ENCODE data around the gene ZNF580. TPM values are rescaled to one million over a fixed set of nuclear protein-coding genes. Genes with fewer than 3 reads are reported as not detected.

Gene ZNF580
- total and polyA plus RNA-seq, 2 of the 13 experiments (the other 11 are each of a cell fraction or from before 2014, with no cell fraction given): 4.4 to 6.0 TPM

- no peak overlapping the region for H3K4me3 ChIP-seq (replicated peaks in 1 of 3; ENCODE audit: insufficient read depth in 1 of 3, low read depth in 2 of 3, low read length in 3 of 3)
- no peaks in the 10 kb centered on the region for H3K27me3 ChIP-seq (ENCODE audit: control insufficient read depth in 1 of 2, insufficient read depth in 2 of 2, low read length in 2 of 2)
- intact Hi-C loops (cut with micrococcal nuclease; ENCODE audit: unreplicated experiment): no loop called here
- no peak overlapping the region for H2AFZ ChIP-seq (ENCODE audit: low read length)
- in situ Hi-C loops (cut with HindIII; ENCODE audit: extremely low pct_ligation_motif_present, low pct_unique_long_range_greater_than_20kb): no loop called here
- no peak for TF ChIP-seq ESRRA (CRISPR knock-in tag; IDR thresholded peaks at IDR 0.05; ENCODE audit: low read depth)
- no peak for TF ChIP-seq ZNF788 (CRISPR knock-in tag; IDR thresholded peaks at IDR 0.05; ENCODE audit: borderline replicate concordance)
- no peak for TF ChIP-seq NR3C1 (CRISPR knock-in tag; IDR thresholded peaks at IDR 0.05)
- no peak for TF ChIP-seq ATM (IDR thresholded peaks at IDR 0.05; ENCODE audit: borderline replicate concordance)
- no peak for TF ChIP-seq U2AF1 (optimal IDR thresholded peaks at IDR 0.05; ENCODE audit: low read depth, low read length)
- TF ChIP-seq GABPB1 (CRISPR knock-in tag; IDR thresholded peaks at IDR 0.05): no peak
- H3K79me2 ChIP-seq (ENCODE audit: insufficient read depth, low read length): no peaks in the 10 kb centered on the region
- no peaks in the 10 kb centered on the region for H3K9me3 ChIP-seq (ENCODE audit: low read length)
- CTCF ChIA-PET (ENCODE audit: low intra/inter-chr PET ratio, low total read pairs): no interaction called here
- no peak for FAIRE-seq
- no peak overlapping the region for H3K9ac ChIP-seq (ENCODE audit: insufficient read depth, low read depth, low read length)
- ATAC-seq: no peak
- no peak for DNase-seq (ENCODE audit: low spot score)
- POLR2A ChIA-PET: no interaction called here
- peaks cover 8% of the 10 kb centered on the region for H3K4me1 ChIP-seq (ENCODE audit: insufficient read depth, low read length)
- no peaks in the 10 kb centered on the region for H4K20me1 ChIP-seq (ENCODE audit: insufficient read depth, low read length)
- no peak overlapping the region for H3K27ac ChIP-seq (ENCODE audit: extremely low read length, insufficient read depth, low read length)
- WGBS (ENCODE audit: low lambda C conversion rate): 95% methylated on average over 77 of the region's 98 CpGs
- no TSS peak for BruUV-seq (replicated peaks)
- H3K4me2 ChIP-seq (ENCODE audit: low read depth, low read length): no peak overlapping the region
- H3K36me3 ChIP-seq (replicated peaks in 1 of 2; ENCODE audit: control insufficient read depth in 1 of 2, insufficient read depth in 2 of 2, low read length in 2 of 2): peaks cover 2% of the 10 kb centered on the region in 2 experiments; a peak in 1 of 5 replicates
Measured at GRCh38 chr19:55614711-55615542, 25.9 kb upstream of the ZNF580 start.

DNA sequence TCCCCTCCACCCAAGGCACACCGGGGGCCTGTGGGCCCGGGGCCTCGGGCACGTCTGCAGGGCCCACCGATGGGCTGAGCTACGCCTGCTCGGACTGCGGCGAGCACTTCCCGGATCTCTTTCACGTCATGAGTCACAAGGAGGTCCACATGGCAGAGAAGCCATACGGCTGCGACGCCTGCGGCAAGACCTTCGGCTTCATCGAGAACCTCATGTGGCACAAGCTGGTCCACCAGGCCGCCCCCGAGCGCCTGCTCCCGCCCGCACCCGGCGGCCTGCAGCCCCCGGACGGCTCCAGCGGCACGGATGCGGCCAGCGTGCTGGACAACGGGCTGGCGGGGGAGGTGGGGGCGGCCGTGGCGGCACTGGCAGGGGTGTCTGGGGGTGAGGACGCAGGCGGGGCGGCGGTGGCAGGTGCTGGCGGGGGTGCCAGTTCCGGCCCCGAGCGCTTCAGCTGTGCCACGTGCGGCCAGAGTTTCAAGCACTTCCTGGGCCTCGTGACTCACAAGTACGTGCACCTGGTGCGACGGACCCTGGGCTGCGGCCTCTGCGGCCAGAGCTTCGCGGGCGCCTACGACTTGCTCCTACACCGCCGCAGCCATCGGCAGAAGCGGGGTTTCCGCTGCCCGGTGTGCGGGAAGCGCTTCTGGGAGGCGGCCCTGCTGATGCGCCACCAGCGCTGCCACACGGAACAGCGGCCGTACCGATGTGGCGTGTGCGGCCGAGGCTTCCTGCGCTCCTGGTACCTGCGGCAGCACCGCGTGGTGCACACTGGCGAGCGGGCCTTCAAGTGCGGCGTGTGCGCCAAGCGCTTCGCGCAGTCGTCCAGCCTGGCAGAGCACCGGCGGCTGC, 25.0 kb upstream of the ZNF580 start:
- intact Hi-C loops (cut with micrococcal nuclease; ENCODE audit: unreplicated experiment): no loop called here
- no peak for DNase-seq (ENCODE audit: low spot score)
- FAIRE-seq: no peak
- WGBS (ENCODE audit: low lambda C conversion rate): 97% methylated on average over 38 of the region's 88 CpGs
- Histone ChIP-seq H3K9me3 (ENCODE audit: low read length) (no peaks in the 10 kb centered on the region), H4K20me1 (ENCODE audit: insufficient read depth, low read length) (no peaks in the 10 kb centered on the region), H2AFZ (ENCODE audit: low read length) (no peak overlapping the region), H3K36me3 (replicated peaks in 1 of 2; ENCODE audit: control insufficient read depth in 1 of 2, insufficient read depth in 2 of 2, low read length in 2 of 2) (peaks cover 2% of the 10 kb centered on the region in 2 experiments; a peak in 1 of 5 replicates), H3K27me3 (ENCODE audit: control insufficient read depth in 1 of 2, insufficient read depth in 2 of 2, low read length in 2 of 2) (no peaks in the 10 kb centered on the region), H3K27ac (ENCODE audit: extremely low read length, insufficient read depth, low read length) (no peak overlapping the region), H3K4me1 (ENCODE audit: insufficient read depth, low read length) (peaks cover 8% of the 10 kb centered on the region), H3K79me2 (ENCODE audit: insufficient read depth, low read length) (no peaks in the 10 kb centered on the region), H3K4me3 (replicated peaks in 1 of 3; ENCODE audit: insufficient read depth in 1 of 3, low read depth in 2 of 3, low read length in 3 of 3) (no peak overlapping the region), H3K4me2 (ENCODE audit: low read depth, low read length) (no peak overlapping the region), H3K9ac (ENCODE audit: insufficient read depth, low read depth, low read length) (no peak overlapping the region)
- BruUV-seq (replicated peaks): no TSS peak
- CTCF ChIA-PET (ENCODE audit: low intra/inter-chr PET ratio, low total read pairs): no interaction called here
- POLR2A ChIA-PET: no interaction called here
- ATAC-seq: no peak
- in situ Hi-C loops (cut with HindIII; ENCODE audit: extremely low pct_ligation_motif_present, low pct_unique_long_range_greater_than_20kb): no loop called here
- TF ChIP-seq ZNF235 (CRISPR knock-in tag; IDR thresholded peaks at IDR 0.05; ENCODE audit: borderline replicate concordance) (no peak), SP4 (CRISPR knock-in tag; IDR thresholded peaks at IDR 0.05) (no peak), MBNL3 (CRISPR knock-in tag; conservative IDR thresholded peaks at IDR 0.05) (no peak), TEAD3 (CRISPR knock-in tag; optimal IDR thresholded peaks at IDR 0.05; ENCODE audit: borderline replicate concordance) (no peak), FOSL1 (CRISPR knock-in tag; IDR thresholded peaks at IDR 0.05; ENCODE audit: borderline replicate concordance) (no peak), ZNF691 (CRISPR knock-in tag; IDR thresholded peaks at IDR 0.05; ENCODE audit: borderline replicate concordance, low read depth) (no peak)
